ENCODE results near the gene TLR8. TPM values are rescaled to one million over a fixed set of nuclear protein-coding genes. Genes with fewer than 3 reads are reported as not detected.

The TLR8 gene
- total RNA-seq, 4 donors from 2014 or later, result 0.08 to 0.84 (median 0.52) TPM

DNA sequence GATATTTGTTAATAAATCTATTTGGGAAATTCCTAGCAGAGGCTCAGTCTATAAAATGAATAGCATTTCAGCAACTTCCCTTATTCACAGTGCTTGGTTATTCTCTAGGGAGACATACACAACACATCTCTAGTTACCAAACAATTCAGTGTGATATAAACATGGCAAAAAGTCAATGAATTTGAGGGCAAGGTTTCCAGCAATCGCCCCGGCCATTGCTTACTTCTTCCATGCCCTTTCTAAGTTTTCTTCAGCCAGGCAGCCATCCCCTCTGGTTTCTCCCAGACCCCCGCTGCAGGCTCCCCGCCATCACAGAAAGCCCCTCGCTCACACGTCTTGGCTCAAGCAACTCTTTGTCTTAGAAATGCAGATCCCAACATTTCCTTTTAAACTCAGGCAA lies 35.2 kb upstream of the TLR8 start:
- 68 to 77% methylated on average over 6 of the region's 6 CpGs for WGBS, 2 donors
- intact Hi-C loops (cut with DNase I; ENCODE audit: low total_unique reads), result no loop called here

DNA sequence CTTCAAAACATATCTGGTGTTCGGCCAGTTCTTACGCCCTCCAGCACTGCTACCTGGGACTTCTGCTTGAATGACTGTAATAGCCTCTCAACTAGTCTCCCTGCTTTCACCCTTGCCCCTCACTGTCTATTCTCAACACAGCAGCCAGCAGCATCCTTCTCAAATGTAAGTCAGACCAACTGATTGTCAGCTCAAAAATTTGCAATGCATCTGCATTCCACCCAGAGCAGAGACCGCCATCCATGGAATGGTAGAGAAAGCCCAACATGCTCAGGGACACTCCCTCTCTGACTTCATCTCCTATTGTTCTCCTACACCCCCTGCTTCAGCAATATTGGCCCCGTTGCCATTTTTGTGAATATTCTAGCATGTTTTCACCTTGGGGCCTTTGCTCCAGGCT lies 33.7 kb upstream of the TLR8 start:
- WGBS, 2 donors, result 72 to 78% methylated on average over 4 of the region's 4 CpGs
- no peak overlapping the region for H3K4me3 ChIP-seq (ENCODE audit: low read depth, poor library complexity, severe bottlenecking)
- DNase-seq (ENCODE audit: low spot score in 2 of 2), result no peak
- intact Hi-C loops (cut with DNase I; ENCODE audit: low total_unique reads), result no loop called here
- no peak for TF ChIP-seq POLR2A (IDR thresholded peaks at IDR 0.05)
- TF ChIP-seq, protein P1, sequence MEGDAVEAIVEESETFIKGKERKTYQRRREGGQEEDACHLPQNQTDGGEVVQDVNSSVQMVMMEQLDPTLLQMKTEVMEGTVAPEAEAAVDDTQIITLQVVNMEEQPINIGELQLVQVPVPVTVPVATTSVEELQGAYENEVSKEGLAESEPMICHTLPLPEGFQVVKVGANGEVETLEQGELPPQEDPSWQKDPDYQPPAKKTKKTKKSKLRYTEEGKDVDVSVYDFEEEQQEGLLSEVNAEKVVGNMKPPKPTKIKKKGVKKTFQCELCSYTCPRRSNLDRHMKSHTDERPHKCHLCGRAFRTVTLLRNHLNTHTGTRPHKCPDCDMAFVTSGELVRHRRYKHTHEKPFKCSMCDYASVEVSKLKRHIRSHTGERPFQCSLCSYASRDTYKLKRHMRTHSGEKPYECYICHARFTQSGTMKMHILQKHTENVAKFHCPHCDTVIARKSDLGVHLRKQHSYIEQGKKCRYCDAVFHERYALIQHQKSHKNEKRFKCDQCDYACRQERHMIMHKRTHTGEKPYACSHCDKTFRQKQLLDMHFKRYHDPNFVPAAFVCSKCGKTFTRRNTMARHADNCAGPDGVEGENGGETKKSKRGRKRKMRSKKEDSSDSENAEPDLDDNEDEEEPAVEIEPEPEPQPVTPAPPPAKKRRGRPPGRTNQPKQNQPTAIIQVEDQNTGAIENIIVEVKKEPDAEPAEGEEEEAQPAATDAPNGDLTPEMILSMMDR (IDR thresholded peaks at IDR 0.05), result no peak

More for the DNA sequence above, 35.2 kb upstream of the TLR8 start:
- no peak overlapping the region for H3K4me3 ChIP-seq (ENCODE audit: low read depth, poor library complexity, severe bottlenecking)
- no peak for DNase-seq (ENCODE audit: low spot score in 2 of 2)
- no peak for TF ChIP-seq POLR2A (IDR thresholded peaks at IDR 0.05)
- TF ChIP-seq, protein P1 (IDR thresholded peaks at IDR 0.05), result no peak

DNA sequence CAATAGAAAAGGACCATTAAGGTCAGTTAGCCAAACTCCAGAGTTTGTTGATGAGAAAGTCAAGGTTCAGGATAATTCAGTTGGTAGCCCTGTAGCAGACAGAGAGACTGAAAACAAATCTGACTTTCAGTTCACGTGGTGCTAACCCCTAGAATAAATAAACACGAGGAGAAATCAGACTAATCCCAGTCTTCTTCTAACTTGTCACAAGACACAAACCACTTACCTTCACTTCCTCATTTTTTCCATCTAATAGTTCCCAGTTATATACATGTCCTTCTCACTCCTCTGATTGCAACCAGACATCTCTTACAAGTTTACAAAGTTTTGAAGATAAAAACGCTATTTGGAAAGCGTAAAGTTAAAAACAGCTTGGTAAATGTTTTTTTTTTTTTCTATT lies 31.8 kb upstream of the TLR8 start:
- DNase-seq (ENCODE audit: low spot score in 2 of 2), result no peak
- H3K4me3 ChIP-seq (ENCODE audit: low read depth, poor library complexity, severe bottlenecking), result no peak overlapping the region
- intact Hi-C loops (cut with DNase I; ENCODE audit: low total_unique reads), result no loop called here
- WGBS, 2 donors, result 47 to 56% methylated on average over 4 of the region's 4 CpGs
- no peak for TF ChIP-seq POLR2A (IDR thresholded peaks at IDR 0.05)
- TF ChIP-seq, protein P1 (IDR thresholded peaks at IDR 0.05), result no peak

DNA sequence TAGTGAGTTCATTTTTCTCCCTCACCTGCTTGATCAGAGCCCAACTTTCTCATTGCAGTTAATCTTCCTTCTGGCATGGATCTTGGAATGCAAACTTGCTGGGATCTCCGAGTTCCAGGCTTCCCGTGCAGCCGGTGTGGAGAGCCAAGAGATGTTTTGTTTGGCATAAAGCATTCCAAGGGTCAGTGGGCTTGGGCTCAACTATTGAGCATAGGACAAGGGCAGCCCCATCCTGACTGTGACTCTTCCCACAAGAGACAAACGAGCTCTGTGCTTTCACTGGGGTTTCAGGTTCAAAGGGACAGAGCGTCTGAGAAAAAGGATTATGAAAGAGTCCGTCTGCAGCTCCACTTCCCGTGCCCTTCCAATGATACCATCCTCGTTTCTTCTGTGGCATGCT lies 29.0 kb upstream of the TLR8 start:
- no peak overlapping the region for H3K4me3 ChIP-seq (ENCODE audit: low read depth, poor library complexity, severe bottlenecking)
- WGBS, 2 donors, result 40 to 44% methylated on average over 8 of the region's 8 CpGs
- DNase-seq (ENCODE audit: low spot score in 2 of 2), result no peak
- intact Hi-C loops (cut with DNase I; ENCODE audit: low total_unique reads), result no loop called here
- no peak for TF ChIP-seq POLR2A (IDR thresholded peaks at IDR 0.05)
- TF ChIP-seq, protein P1 (IDR thresholded peaks at IDR 0.05), result no peak

DNA sequence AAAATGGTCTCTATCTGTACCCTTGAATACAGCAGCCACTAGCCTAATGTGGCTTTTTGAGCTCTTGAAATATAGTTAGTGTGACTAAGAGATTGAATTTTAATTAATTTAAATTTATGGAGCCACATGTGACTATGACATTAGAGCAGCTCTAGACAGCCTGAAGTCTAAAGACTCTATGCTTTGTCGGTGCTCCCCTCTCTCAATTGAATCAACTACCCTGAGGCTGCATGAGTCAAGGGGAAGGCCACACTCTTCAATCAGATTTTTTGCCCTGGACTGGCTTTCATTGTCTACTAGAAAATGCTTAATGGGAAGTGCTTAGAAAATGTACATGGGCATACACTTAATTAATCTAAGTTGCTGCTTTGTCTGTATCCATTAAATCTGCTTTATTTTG lies 27.9 kb upstream of the TLR8 start:
- intact Hi-C loops (cut with DNase I; ENCODE audit: low total_unique reads), result no loop called here
- TF ChIP-seq POLR2A (IDR thresholded peaks at IDR 0.05), result no peak
- TF ChIP-seq, protein P1 (IDR thresholded peaks at IDR 0.05), result no peak
- DNase-seq (ENCODE audit: low spot score in 2 of 2), result no peak
- H3K4me3 ChIP-seq (ENCODE audit: low read depth, poor library complexity, severe bottlenecking), result no peak overlapping the region
- 36 to 55% methylated on average over 1 of the region's 1 CpG for WGBS, 2 donors

DNA sequence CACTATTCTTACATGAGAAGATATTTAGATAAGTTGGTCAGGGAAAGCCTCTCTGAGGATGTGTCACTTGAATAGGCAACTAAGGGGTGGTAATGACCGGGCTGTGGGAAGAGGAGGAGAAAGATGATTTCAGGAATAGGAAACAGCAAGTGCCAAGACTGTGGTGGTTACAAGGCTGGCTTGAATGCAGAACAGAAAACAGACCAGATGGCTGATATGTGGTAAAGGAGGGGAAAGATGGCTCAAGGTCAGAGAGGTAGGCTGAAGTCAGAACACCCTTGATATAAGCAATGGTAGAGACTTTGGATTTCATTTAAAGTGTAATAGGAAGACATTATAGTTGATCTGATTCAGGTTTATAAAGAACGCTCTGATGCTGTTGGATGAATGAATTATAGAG lies 24.5 kb upstream of the TLR8 start:
- intact Hi-C loops (cut with DNase I; ENCODE audit: low total_unique reads), result no loop called here
- DNase-seq (ENCODE audit: low spot score in 2 of 2), result no peak
- no peak overlapping the region for H3K4me3 ChIP-seq (ENCODE audit: low read depth, poor library complexity, severe bottlenecking)
- no peak for TF ChIP-seq POLR2A (IDR thresholded peaks at IDR 0.05)
- TF ChIP-seq, protein P1 (IDR thresholded peaks at IDR 0.05), result no peak
- WGBS, 2 donors, result 83 to 84% methylated on average over 2 of the region's 2 CpGs

Data from lower leg skin (tissue), 4 donors.